Superior temporal gyrus (tissue), 1 donor: ENCODE results near the gene RPS2.
A peak's percentile ranks its signal among the peaks of the same experiment; 100 is the strongest.
"Not testable (repeated sequence)": the region's sequence is repeated elsewhere in the genome, so short reads cannot be mapped to it uniquely, and the experiment has no call there.

Experiments
- DNase-seq: peaks from one replicate; pipeline ENCODE4 v3.0.0-alpha.2; 2016; ENCODE audit errors: extremely low spot score

RPS2 gene

GRCh38 chr16:1942047-1942809 is 22.4 kb downstream of the RPS2 start:
- no peak for DNase-seq

GRCh38 chr16:1941162-1942046 is 23.2 kb downstream of the RPS2 start:
- no peak for DNase-seq

- no peak for DNase-seq
Measured at GRCh38 chr16:1940273-1941161, 24.1 kb downstream of the RPS2 start.

GRCh38 chr16:1939833-1940232 is 24.8 kb downstream of the RPS2 start:
- not testable (repeated sequence) for DNase-seq

- no peak for DNase-seq
Measured at GRCh38 chr16:1938910-1939309, 25.7 kb downstream of the RPS2 start.

GRCh38 chr16:1938316-1938715 is 26.3 kb downstream of the RPS2 start:
- DNase-seq = no peak

GRCh38 chr16:1936945-1937479 is 27.6 kb downstream of the RPS2 start:
- DNase-seq = no peak

GRCh38 chr16:1933097-1933661 is 31.4 kb downstream of the RPS2 start:
- DNase-seq = no peak

GRCh38 chr16:1932050-1933028 is 32.3 kb downstream of the RPS2 start:
- no peak for DNase-seq

- no peak for DNase-seq
Measured at GRCh38 chr16:1930338-1930720, 34.3 kb downstream of the RPS2 start.

GRCh38 chr16:1929578-1930337 is 34.9 kb downstream of the RPS2 start:
- peak; percentile 78 for DNase-seq

GRCh38 chr16:1929105-1929504 is 35.5 kb downstream of the RPS2 start:
- no peak for DNase-seq

- no peak for DNase-seq
Measured at GRCh38 chr16:1926271-1926670, 38.4 kb downstream of the RPS2 start.

GRCh38 chr16:1924095-1924494 is 40.5 kb downstream of the RPS2 start:
- DNase-seq = no peak

- DNase-seq = no peak
Measured at GRCh38 chr16:1923299-1924034, 41.2 kb downstream of the RPS2 start.

GRCh38 chr16:1922357-1922756 is 42.3 kb downstream of the RPS2 start:
- DNase-seq = no peak

- DNase-seq = no peak
Measured at GRCh38 chr16:1920727-1921171, 43.9 kb downstream of the RPS2 start.

GRCh38 chr16:1920122-1920521 is 44.5 kb downstream of the RPS2 start:
- not testable (repeated sequence) for DNase-seq
